DOHH2 (cell line): Measurements from ENCODE around the gene ATP8B4.

Experiments used
- CTCF ChIP-seq: fragments of 200-600 bp; sonication (generic); IDR thresholded peaks from one replicate; pipeline ENCODE4 v1.5.1; 2014; ENCODE audit warnings: antibody characterized with exemption, mild to moderate bottlenecking, low read depth, low read length; ENCODE audit not compliant: poor library complexity, severe bottlenecking
- EZH2phosphoT487 ChIP-seq: fragments of 200-600 bp; sonication (generic); IDR thresholded peaks from 2 replicates; pipeline ENCODE4 v1.6.1; 2017; ENCODE audit warnings: borderline replicate concordance, mild to moderate bottlenecking, antibody characterized with exemption, low read length, moderate library complexity, mixed read lengths

- no peak for TF ChIP-seq CTCF
- TF ChIP-seq EZH2phosphoT487, result no peak
Measured at GRCh38 chr15:49860101-49860500, 258.9 kb downstream of the ATP8B4 start.
